ENCODE results near the gene C17orf50.

C17orf50 gene

GRCh38 chr17:35716897-35717465, 43.7 kb upstream of the C17orf50 start:
- no peak for DNase-seq (ENCODE audit: low spot score)
- TF ChIP-seq, protein P1, sequence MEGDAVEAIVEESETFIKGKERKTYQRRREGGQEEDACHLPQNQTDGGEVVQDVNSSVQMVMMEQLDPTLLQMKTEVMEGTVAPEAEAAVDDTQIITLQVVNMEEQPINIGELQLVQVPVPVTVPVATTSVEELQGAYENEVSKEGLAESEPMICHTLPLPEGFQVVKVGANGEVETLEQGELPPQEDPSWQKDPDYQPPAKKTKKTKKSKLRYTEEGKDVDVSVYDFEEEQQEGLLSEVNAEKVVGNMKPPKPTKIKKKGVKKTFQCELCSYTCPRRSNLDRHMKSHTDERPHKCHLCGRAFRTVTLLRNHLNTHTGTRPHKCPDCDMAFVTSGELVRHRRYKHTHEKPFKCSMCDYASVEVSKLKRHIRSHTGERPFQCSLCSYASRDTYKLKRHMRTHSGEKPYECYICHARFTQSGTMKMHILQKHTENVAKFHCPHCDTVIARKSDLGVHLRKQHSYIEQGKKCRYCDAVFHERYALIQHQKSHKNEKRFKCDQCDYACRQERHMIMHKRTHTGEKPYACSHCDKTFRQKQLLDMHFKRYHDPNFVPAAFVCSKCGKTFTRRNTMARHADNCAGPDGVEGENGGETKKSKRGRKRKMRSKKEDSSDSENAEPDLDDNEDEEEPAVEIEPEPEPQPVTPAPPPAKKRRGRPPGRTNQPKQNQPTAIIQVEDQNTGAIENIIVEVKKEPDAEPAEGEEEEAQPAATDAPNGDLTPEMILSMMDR (IDR thresholded peaks at IDR 0.05; ENCODE audit: extremely low read depth, insufficient read depth, missing control alignments), result no peak
- in situ Hi-C loops (cut with MboI; ENCODE audit: low pct_unique_long_range_greater_than_20kb, low sequenced_read_pairs, unreplicated experiment), result no loop called here

DNA sequence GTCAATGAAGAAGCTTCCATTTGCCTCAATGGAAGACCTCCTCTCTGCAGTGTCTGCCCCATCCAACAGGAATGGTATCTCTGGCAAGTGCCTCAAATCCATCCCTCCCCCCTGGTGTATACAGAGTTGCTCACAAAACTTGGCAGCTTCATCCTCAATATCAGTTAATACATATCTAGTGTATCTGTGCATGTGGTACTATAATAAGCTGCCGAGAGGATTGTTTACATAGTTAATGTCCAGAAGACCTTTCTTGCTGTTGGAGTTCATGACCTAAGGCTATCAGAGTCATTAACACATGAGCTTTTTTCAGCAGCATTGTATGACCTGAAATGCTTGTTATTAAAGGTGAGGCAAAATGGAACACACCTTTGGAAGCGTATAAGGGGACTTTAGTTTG, 43.2 kb upstream of the C17orf50 start:
- in situ Hi-C loops (cut with MboI; ENCODE audit: low pct_unique_long_range_greater_than_20kb, low sequenced_read_pairs, unreplicated experiment), result no loop called here
- no peak for DNase-seq (ENCODE audit: low spot score)
- TF ChIP-seq, protein P1 (IDR thresholded peaks at IDR 0.05; ENCODE audit: extremely low read depth, insufficient read depth, missing control alignments), result no peak

- no peak for DNase-seq (ENCODE audit: low spot score)
- TF ChIP-seq, protein P1 (IDR thresholded peaks at IDR 0.05; ENCODE audit: extremely low read depth, insufficient read depth, missing control alignments), result no peak
- in situ Hi-C loops (cut with MboI; ENCODE audit: low pct_unique_long_range_greater_than_20kb, low sequenced_read_pairs, unreplicated experiment), result no loop called here
Measured at GRCh38 chr17:35723735-35724134, 37.0 kb upstream of the C17orf50 start.

DNA sequence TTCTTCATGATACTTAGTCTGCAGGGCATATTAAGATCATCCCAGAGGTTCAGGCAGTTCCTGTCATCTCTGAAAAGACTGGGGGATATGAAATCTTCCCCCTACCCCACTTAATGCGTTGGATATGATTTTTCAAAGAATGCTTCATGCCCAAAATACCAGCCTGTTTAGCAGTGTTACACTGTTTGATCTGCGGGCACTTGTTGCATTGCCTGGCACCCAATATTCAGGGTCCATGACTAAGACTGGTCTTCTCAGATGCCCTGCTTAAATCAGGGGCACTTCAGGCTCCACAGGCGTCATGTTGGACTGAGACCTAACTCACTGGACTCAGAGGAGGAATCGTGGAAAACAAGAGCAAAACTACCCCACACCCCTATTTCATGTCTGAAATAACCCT, 35.6 kb upstream of the C17orf50 start:
- TF ChIP-seq, protein P1 (IDR thresholded peaks at IDR 0.05; ENCODE audit: extremely low read depth, insufficient read depth, missing control alignments), result no peak
- DNase-seq (ENCODE audit: low spot score), result no peak
- in situ Hi-C loops (cut with MboI; ENCODE audit: low pct_unique_long_range_greater_than_20kb, low sequenced_read_pairs, unreplicated experiment), result loop anchor here (25.0 kb wide), 1 partner anchor 113 kb away; no protein-coding TSS in a partner anchor

DNA sequence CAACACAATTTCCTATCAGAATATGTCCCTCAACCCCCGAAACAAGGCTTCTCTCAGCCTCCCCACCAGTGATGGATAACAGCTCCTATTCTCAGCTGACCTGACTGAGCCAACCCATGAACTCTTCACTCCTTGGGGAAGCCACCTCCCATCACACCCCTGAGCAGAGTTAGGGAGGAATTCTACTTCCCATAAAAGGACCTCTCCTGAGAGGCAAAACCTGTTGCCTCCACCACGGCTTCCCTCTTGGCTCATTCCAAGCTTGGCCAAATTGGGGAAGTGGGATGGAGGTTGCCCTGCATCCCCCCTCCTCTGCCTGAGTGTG, 34.9 kb upstream of the C17orf50 start:
- DNase-seq (ENCODE audit: low spot score), result no peak
- in situ Hi-C loops (cut with MboI; ENCODE audit: low pct_unique_long_range_greater_than_20kb, low sequenced_read_pairs, unreplicated experiment), result loop anchor here (25.0 kb wide), 1 partner anchor 113 kb away; no protein-coding TSS in a partner anchor
- TF ChIP-seq, protein P1 (IDR thresholded peaks at IDR 0.05; ENCODE audit: extremely low read depth, insufficient read depth, missing control alignments), result no peak

GRCh38 chr17:35726127-35726952, 34.3 kb upstream of the C17orf50 start:
- DNase-seq (ENCODE audit: low spot score), result no peak
- TF ChIP-seq, protein P1 (IDR thresholded peaks at IDR 0.05; ENCODE audit: extremely low read depth, insufficient read depth, missing control alignments), result no peak
- in situ Hi-C loops (cut with MboI; ENCODE audit: low pct_unique_long_range_greater_than_20kb, low sequenced_read_pairs, unreplicated experiment), result loop anchor here (25.0 kb wide), 1 partner anchor 114 kb away; no protein-coding TSS in a partner anchor

Measured in GM13977 (cell line).